Measurements from ENCODE around the gene ZNF423. TPM values are rescaled to one million over a fixed set of nuclear protein-coding genes. Genes with fewer than 3 reads are reported as not detected.

Gene ZNF423
- total RNA-seq, 4 donors from 2014 or later: 1.4 to 20.6 (median 4.7) TPM

DNA sequence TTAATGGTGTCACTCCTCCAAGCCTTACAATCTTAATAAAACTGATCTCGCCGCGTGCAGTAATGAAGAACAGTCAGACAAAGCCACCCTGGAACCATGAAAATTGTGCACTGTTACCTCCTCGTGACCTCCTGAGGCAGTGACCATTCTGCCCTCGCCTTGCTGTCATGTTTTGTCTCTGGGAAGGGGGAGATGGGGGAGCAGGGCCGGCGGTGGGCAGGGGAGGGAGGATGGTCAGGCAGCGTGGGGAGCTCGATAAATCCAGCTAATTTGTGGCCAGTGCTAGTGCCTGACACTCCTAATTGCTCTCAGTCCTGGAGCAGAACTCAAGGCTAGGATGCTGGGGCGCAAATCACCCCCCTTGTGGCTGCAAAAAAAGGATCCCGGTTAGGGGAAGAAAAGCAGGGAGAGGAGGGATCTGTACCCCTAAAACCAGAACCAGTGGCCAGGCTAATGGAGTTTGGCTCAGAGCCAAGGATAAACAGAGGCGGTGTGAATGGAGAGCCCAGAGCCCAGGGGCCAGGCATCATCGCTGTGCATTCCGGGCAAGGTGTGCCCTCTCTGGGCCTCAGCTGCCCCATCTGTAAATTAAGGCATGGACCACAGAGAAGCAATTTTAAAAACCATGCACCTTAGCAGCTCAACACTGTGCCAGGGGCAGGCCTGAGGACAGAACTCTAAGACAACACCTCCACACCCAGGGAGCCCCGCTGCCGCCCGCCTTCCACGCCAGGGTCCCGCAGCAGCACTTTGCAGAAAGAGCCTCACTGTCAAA is 113.3 kb downstream of the ZNF423 start:
- no peak for TF ChIP-seq POLR2A (IDR thresholded peaks at IDR 0.05)
- TF ChIP-seq, protein P1, sequence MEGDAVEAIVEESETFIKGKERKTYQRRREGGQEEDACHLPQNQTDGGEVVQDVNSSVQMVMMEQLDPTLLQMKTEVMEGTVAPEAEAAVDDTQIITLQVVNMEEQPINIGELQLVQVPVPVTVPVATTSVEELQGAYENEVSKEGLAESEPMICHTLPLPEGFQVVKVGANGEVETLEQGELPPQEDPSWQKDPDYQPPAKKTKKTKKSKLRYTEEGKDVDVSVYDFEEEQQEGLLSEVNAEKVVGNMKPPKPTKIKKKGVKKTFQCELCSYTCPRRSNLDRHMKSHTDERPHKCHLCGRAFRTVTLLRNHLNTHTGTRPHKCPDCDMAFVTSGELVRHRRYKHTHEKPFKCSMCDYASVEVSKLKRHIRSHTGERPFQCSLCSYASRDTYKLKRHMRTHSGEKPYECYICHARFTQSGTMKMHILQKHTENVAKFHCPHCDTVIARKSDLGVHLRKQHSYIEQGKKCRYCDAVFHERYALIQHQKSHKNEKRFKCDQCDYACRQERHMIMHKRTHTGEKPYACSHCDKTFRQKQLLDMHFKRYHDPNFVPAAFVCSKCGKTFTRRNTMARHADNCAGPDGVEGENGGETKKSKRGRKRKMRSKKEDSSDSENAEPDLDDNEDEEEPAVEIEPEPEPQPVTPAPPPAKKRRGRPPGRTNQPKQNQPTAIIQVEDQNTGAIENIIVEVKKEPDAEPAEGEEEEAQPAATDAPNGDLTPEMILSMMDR (IDR thresholded peaks at IDR 0.05): no peak
- H3K27me3 ChIP-seq: no peaks in the 10 kb centered on the region
- no peak overlapping the region for H3K27ac ChIP-seq
- DNase-seq: no peak
- no peak overlapping the region for H3K4me3 ChIP-seq
- no peaks in the 10 kb centered on the region for H3K36me3 ChIP-seq
- no peaks in the 10 kb centered on the region for H3K9me3 ChIP-seq
- no peaks in the 10 kb centered on the region for H3K4me1 ChIP-seq

DNA sequence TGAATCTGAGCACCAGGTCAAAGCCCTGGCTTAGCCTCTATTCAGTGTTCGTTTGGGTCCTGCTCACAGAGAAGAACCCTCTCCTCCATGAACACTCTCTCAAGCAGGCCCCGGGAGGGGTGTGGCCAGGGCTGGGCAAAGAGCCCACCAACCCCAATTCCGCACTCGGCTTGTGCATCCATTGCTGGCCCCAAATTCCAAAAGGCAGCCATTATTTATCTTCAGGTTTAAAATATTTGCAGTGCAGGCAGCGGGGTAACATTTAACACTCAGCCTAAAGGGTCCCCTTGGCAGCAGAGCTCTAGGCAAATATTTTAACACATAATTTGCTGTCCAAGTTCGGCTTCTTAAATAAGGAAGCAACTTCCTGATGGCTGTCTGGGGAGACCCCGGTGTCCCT is 115.7 kb downstream of the ZNF423 start:
- no peak overlapping the region for H3K4me3 ChIP-seq
- no peaks in the 10 kb centered on the region for H3K36me3 ChIP-seq
- no peaks in the 10 kb centered on the region for H3K9me3 ChIP-seq
- TF ChIP-seq, protein P1 (IDR thresholded peaks at IDR 0.05): no peak
- TF ChIP-seq POLR2A (IDR thresholded peaks at IDR 0.05): no peak
- H3K4me1 ChIP-seq: no peaks in the 10 kb centered on the region
- no peak overlapping the region for H3K27ac ChIP-seq
- no peaks in the 10 kb centered on the region for H3K27me3 ChIP-seq
- DNase-seq: no peak

DNA sequence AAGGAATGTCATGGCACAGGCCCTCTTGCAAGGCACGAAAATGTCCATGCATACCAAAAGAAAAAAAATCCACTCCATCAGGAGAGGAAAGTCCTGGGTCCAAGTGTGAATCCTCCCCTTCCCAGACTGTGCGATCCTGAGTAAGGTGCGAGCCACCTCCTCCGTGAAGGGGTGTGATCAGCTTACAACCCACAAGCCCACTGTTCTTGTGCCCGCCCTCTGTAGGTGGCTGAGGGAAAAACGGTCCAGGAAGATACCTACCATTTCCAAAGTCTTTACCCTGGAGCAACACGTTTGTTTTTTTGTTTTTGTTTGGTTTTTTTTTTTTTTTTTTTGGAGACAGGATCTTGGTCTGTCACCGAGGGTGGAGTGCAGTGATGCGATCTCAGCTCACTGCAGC is 116.5 kb downstream of the ZNF423 start:
- Histone ChIP-seq H3K27ac (no peak overlapping the region), H3K27me3 (no peaks in the 10 kb centered on the region), H3K4me1 (no peaks in the 10 kb centered on the region), H3K4me3 (no peak overlapping the region), H3K9me3 (no peaks in the 10 kb centered on the region), H3K36me3 (no peaks in the 10 kb centered on the region)
- no peak for DNase-seq
- TF ChIP-seq, protein P1 (IDR thresholded peaks at IDR 0.05): no peak
- TF ChIP-seq POLR2A (IDR thresholded peaks at IDR 0.05): no peak

DNA sequence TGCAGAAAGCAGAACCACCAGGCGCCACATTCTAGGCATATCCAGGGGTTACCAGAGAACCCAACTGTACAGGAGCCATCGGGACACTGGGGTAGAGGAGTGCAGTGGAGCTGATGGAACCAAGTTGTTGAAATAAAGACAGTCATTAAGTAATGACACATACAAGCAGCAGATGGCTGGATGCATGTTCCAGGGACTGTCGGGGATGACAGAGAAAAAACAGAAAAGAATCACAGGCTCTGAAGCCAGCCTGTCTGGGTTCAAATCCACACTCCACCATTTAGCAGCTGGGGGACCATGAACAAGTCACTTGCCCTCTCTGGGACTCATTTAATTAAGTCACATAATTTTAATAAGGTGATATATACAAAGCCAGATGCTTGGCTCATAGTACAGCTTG is 117.1 kb downstream of the ZNF423 start:
- DNase-seq: no peak
- TF ChIP-seq, protein P1 (IDR thresholded peaks at IDR 0.05): no peak
- no peak for TF ChIP-seq POLR2A (IDR thresholded peaks at IDR 0.05)
- no peak overlapping the region for H3K4me3 ChIP-seq
- no peaks in the 10 kb centered on the region for H3K27me3 ChIP-seq
- H3K27ac ChIP-seq: no peak overlapping the region
- no peaks in the 10 kb centered on the region for H3K36me3 ChIP-seq
- no peaks in the 10 kb centered on the region for H3K9me3 ChIP-seq
- no peaks in the 10 kb centered on the region for H3K4me1 ChIP-seq

DNA sequence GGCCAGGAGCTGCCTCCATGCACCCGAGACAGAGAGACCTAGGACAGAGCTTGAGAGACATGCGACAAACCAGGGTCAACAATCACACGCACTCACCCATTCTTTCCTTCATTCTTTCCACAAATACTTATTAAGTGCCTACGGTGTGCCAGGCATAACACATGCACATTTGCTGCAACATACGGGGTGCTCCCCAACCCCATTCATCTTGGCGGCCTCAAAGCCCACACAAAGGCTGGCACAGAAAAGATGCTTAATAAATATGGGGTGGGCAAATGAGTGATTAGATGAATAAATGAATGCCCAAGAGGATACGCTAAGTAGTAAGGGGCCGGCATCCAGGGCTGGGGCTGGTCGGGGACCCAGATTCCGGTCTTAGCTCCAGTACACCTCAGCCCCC is 117.9 kb downstream of the ZNF423 start:
- Histone ChIP-seq H3K36me3 (no peaks in the 10 kb centered on the region), H3K4me1 (no peaks in the 10 kb centered on the region), H3K27me3 (no peaks in the 10 kb centered on the region), H3K4me3 (no peak overlapping the region), H3K9me3 (no peaks in the 10 kb centered on the region), H3K27ac (no peak overlapping the region)
- no peak for TF ChIP-seq POLR2A (IDR thresholded peaks at IDR 0.05)
- TF ChIP-seq, protein P1 (IDR thresholded peaks at IDR 0.05): no peak
- DNase-seq: no peak

Measured in Peyer's patch (tissue), 4 donors.